Measurements from ENCODE around the gene PPP4R1. TPM values are rescaled to one million over a fixed set of nuclear protein-coding genes. Genes with fewer than 3 reads are reported as not detected.

Gene PPP4R1
- total RNA-seq, 1 experiment from 2014 or later, result 66.7 TPM

DNA sequence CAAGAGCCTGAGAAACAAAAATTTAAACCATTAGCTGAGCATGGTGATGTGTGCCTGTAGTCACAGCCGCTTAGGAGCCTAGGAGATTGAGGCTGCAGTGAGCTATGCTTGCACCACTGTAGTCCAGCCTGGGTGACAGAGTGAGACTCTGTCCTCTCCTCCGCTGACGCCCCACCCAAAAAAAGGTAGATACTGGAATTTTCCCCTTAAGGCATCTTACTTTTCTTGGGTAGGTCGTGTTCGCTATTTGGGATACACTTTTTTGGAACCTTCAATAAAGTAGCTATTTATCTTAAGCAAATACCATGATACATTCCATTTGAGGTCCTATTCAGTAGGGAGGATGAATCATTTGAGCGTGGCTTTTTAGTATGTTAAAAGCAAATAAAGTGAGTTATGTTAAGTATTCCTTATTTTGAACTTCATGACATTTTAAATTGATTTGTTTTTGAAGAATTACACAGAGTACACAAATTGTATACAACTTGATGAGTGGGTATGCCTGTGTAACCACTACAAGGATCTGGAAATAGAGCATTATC is 100.3 kb downstream of the PPP4R1 start:
- Histone ChIP-seq H3K4me2 (ENCODE audit: low read length) (peak overlapping the region; percentile 15; the same call in 1 of the 2 replicates), H3K27me3 (ENCODE audit: insufficient read depth, low read length) (no peaks in the 10 kb centered on the region), H3K79me2 (ENCODE audit: insufficient read depth, low read length) (peaks cover 29% of the 10 kb centered on the region), H3K4me1 (ENCODE audit: control insufficient read depth in 1 of 2, insufficient read depth in 2 of 2, low read length in 2 of 2) (peaks cover 4 to 10% of the 10 kb centered on the region in 2 experiments; a peak in 3 of 4 replicates), H3K27ac (ENCODE audit: low read depth, low read length) (no peak overlapping the region), H3K9me2 (ENCODE audit: insufficient read depth) (no peaks in the 10 kb centered on the region), H2AFZ (ENCODE audit: low read depth, low read length, poor library complexity, severe bottlenecking) (no peak overlapping the region), H3K9ac (ENCODE audit: low read length) (no peak overlapping the region), H3K36me3 (ENCODE audit: control insufficient read depth in 1 of 2, insufficient read depth in 2 of 2, low read length in 2 of 2) (peaks cover 2 to 3% of the 10 kb centered on the region in 2 experiments; a peak in 2 of 4 replicates), H3K9me3 (ENCODE audit: control insufficient read depth in 1 of 2, insufficient read depth in 1 of 2, low read depth in 1 of 2, low read length in 2 of 2) (no peaks in the 10 kb centered on the region), H4K20me1 (ENCODE audit: insufficient read depth) (no peaks in the 10 kb centered on the region), H3K4me3 (replicated peaks in 1 of 2; ENCODE audit: low read depth in 1 of 2, low read length in 2 of 2) (no peak overlapping the region)
- intact Hi-C loops (cut with micrococcal nuclease), result loop anchor here (10.0 kb wide), 3 partner anchors 319 to 519 kb away; no protein-coding TSS in a partner anchor
- no TSS peak for BruUV-seq (replicated peaks)
- ChIA-PET POLR2A (no interaction called here), CTCF (no interaction called here), RAD21 (ENCODE audit: low non-redundant PET in 1 of 2, low total read pairs in 2 of 2, uncharacterized antibody in 2 of 2, unreplicated experiment in 2 of 2) (no interaction called here)
- TF ChIP-seq CEBPB (IDR thresholded peaks at IDR 0.05; ENCODE audit: low read depth) (no peak), SIN3A (IDR thresholded peaks at IDR 0.05; ENCODE audit: low read depth) (no peak), ELF1 (IDR thresholded peaks at IDR 0.05; ENCODE audit: borderline replicate concordance, low read depth) (no peak), SP1 (IDR thresholded peaks at IDR 0.05; ENCODE audit: low read depth) (no peak), JUND (IDR thresholded peaks at IDR 0.05) (no peak), EGR1 (IDR thresholded peaks at IDR 0.05; ENCODE audit: low read depth) (no peak), TCF7L2 (IDR thresholded peaks at IDR 0.05; ENCODE audit: borderline replicate concordance, extremely low read depth, insufficient read depth, insufficient read length) (no peak), POLR2AphosphoS5 (IDR thresholded peaks at IDR 0.05; ENCODE audit: low read depth, low read length) (no peak)
- TF ChIP-seq, protein P1, sequence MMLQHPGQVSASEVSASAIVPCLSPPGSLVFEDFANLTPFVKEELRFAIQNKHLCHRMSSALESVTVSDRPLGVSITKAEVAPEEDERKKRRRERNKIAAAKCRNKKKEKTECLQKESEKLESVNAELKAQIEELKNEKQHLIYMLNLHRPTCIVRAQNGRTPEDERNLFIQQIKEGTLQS (IDR thresholded peaks at IDR 0.05), result no peak
- DNase-seq (ENCODE audit: low read depth, low spot score) (no peak), ATAC-seq (peak; percentile 38; the same call in 1 of the 2 replicates)

DNA sequence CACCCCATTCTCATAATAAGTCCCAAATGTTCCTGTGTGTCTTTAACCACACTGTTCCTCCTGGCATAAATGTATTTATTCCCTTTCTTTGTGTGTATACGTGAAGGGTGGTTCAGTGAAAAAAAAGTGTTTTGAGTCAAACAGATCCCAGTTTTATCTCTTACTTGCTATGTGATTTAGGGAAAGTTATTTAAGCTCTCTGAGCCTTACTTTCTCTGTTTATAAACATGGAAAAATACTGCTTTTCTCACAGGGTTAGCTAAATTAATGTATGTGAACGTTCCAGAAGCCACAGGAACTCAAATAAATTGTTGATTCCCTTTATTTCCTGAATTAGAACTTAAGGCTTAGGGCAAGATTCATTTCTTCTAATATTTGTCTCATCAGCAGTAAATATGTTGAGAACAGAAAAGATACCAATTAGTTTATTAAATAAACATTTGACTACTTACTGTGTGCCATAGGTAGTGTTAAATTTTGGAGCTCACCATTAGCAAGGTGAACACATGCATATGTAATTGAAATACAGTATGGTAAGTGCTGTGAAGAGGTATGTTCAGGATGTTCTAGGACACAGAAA is 105.8 kb downstream of the PPP4R1 start:
- DNase-seq (ENCODE audit: low read depth, low spot score) (no peak), ATAC-seq (no peak)
- no peaks in the 10 kb centered on the region for H3K9me3 ChIP-seq (ENCODE audit: control insufficient read depth in 1 of 2, insufficient read depth in 1 of 2, low read depth in 1 of 2, low read length in 2 of 2)
- CTCF ChIA-PET, result no interaction called here
- H3K27me3 ChIP-seq (ENCODE audit: insufficient read depth, low read length), result no peaks in the 10 kb centered on the region
- no peak overlapping the region for H3K27ac ChIP-seq (ENCODE audit: low read depth, low read length)
- intact Hi-C loops (cut with micrococcal nuclease), result no loop called here
- no peaks in the 10 kb centered on the region for H4K20me1 ChIP-seq (ENCODE audit: insufficient read depth)
- H3K9ac ChIP-seq (ENCODE audit: low read length), result no peak overlapping the region
- RAD21 ChIA-PET (ENCODE audit: low non-redundant PET in 1 of 2, low total read pairs in 2 of 2, uncharacterized antibody in 2 of 2, unreplicated experiment in 2 of 2), result no interaction called here
- TF ChIP-seq ZNF274 (IDR thresholded peaks at IDR 0.05; ENCODE audit: low read depth, low read length), result no peak
- H2AFZ ChIP-seq (ENCODE audit: low read depth, low read length, poor library complexity, severe bottlenecking), result no peak overlapping the region
- no peak overlapping the region for H3K4me2 ChIP-seq (ENCODE audit: low read length)
- POLR2A ChIA-PET, result no interaction called here
- H3K4me1 ChIP-seq (ENCODE audit: control insufficient read depth in 1 of 2, insufficient read depth in 2 of 2, low read length in 2 of 2), result peaks cover 4 to 16% of the 10 kb centered on the region in 2 experiments; a peak in 3 of 4 replicates
- H3K9me2 ChIP-seq (ENCODE audit: insufficient read depth), result no peaks in the 10 kb centered on the region
- H3K79me2 ChIP-seq (ENCODE audit: insufficient read depth, low read length), result peaks cover 69% of the 10 kb centered on the region
- no peaks in the 10 kb centered on the region for H3K36me3 ChIP-seq (ENCODE audit: control insufficient read depth in 1 of 2, insufficient read depth in 2 of 2, low read length in 2 of 2)
- BruUV-seq (replicated peaks), result no TSS peak
- no peak overlapping the region for H3K4me3 ChIP-seq (replicated peaks in 1 of 2; ENCODE audit: low read depth in 1 of 2, low read length in 2 of 2)

All from HCT116 (cell line).